Bronchus fibroblast of lung (primary cell): ENCODE results near the gene ALPG. TPM values are rescaled to one million over a fixed set of nuclear protein-coding genes. Genes with fewer than 3 reads are reported as not detected.

ENCODE experiments used
- total RNA-seq: library from RNA; depleted of rRNA; stranded (reverse); fragments of >200 nt; gene quantifications from 2 replicates; pipeline ENCODE4 v1.2.3, GENCODE V29; 2015

ALPG gene
- not detected in 2 replicates for total RNA-seq

DNA sequence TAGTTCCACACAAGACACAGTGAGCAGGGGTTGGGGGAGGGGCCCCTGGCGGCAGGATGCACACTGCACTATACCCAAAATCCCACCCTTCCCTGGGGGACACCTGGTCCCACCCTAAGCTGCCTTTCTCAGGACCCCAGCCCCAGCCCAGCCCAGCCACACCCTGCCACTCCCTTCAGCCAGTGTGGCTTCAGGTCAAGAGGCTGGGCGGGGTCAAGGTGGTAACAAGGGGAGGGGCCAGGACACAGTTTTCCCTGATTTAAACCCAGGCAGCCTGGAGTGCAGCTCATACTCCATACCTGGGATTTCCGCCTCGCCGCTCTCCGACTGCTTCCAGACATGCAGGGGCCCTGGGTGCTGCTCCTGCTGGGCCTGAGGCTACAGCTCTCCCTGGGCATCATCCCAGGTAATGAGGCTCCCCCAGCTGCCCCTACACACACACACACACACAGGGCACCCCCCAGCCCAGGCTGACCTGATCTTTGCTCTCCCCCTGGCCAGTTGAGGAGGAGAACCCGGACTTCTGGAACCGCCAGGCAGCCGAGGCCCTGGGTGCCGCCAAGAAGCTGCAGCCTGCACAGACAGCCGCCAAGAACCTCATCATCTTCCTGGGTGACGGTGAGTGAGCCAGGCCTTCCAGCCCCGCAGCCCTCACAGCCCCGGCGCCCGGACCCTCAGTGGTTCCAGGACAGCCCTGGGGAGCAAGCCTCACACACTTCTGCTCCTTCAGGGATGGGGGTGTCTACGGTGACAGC, at the start of gene ALPG:
Gene ALPG, plus strand, starts transcription at position 289 of the 755 bp plus-strand sequence. Its CDS starts 51 bp downstream, at position 340.

DNA sequence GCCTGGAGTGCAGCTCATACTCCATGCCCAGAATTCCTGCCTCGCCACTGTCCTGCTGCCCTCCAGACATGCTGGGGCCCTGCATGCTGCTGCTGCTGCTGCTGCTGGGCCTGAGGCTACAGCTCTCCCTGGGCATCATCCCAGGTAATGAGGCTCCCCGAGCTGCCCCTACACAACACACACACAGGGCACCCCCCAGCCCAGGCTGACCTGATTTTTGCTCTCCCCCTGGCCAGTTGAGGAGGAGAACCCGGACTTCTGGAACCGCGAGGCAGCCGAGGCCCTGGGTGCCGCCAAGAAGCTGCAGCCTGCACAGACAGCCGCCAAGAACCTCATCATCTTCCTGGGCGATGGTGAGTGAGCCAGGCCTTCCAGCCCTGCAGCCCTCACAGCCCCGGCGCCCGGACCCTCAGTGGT, 27.9 kb upstream of the ALPG start, which contains the start of gene ALPP:
Gene ALPP, plus strand, starts transcription at position 17 of the 417 bp plus-strand sequence. Its CDS starts 52 bp downstream, at position 69.

DNA sequence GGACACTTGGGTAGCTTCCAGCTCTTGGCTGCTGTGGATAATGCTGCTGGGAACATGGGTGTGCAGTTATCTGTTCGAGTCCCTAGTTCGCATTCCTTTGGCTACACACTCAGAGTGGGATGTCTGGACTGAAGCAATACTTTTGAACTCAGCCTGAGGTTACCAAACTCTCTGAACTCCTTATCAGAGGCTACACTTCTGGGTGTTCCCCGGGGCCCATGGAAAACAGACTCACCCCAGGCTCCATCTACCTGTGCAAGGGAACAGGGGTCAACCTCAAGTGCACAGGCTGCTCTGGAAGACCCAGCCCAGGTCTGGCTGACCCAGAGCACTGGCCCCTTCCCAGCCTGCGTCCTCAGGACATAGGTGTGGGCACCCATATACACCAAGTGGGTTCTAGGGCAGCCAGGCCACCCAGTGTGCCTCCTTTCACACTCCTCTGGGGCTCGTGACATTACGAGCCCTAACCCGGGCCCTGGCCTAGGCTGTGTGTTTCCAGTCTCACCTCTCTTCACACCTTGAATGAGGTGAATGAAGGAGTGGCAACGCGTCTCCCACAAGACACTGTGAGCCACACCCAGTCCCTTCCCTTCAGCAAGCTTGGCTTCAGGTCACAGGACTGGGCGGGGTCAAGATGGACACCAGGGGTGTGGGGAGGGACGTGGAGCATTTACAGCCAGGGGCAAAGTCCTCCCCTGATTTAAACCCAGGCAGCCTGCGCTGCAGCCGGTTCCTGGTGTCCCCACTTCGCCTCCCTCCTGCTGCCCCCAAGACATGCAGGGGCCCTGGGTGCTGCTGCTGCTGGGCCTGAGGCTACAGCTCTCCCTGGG, 49.0 kb downstream of the ALPG start, which contains the start of gene ALPI:
Gene ALPI, plus strand, starts transcription at position 728 of the 830 bp plus-strand sequence. Its CDS starts 47 bp downstream, at position 775.

Other genes starting within 250 kb of the ALPG start
- gene ALPP, start 28.1 kb upstream of the ALPG start, total RNA-seq, result not detected in 2 replicates
- not detected in 2 replicates for gene ALPI, start 49.3 kb downstream of the ALPG start, total RNA-seq
- not detected in 2 replicates for gene ECEL1, start 81.0 kb downstream of the ALPG start, total RNA-seq
- gene PRSS56, start 113.5 kb downstream of the ALPG start, total RNA-seq, result not detected in 2 replicates
- gene CHRND, start 119.3 kb downstream of the ALPG start, total RNA-seq, result not detected in 2 replicates
- gene CHRNG, start 132.8 kb downstream of the ALPG start, total RNA-seq, result not detected in 2 replicates
- gene TIGD1, start 143.7 kb downstream of the ALPG start, total RNA-seq, result 2.1 and 3.2 TPM in 2 replicates
- 84.4 and 85.9 TPM in 2 replicates for gene EIF4E2, start 143.8 kb downstream of the ALPG start, total RNA-seq
- gene EFHD1, start 226.8 kb downstream of the ALPG start, total RNA-seq, result 0.45 TPM in 1 of 2 replicates, not detected in the other